Measurements from ENCODE around the gene SLC1A7.

DNA sequence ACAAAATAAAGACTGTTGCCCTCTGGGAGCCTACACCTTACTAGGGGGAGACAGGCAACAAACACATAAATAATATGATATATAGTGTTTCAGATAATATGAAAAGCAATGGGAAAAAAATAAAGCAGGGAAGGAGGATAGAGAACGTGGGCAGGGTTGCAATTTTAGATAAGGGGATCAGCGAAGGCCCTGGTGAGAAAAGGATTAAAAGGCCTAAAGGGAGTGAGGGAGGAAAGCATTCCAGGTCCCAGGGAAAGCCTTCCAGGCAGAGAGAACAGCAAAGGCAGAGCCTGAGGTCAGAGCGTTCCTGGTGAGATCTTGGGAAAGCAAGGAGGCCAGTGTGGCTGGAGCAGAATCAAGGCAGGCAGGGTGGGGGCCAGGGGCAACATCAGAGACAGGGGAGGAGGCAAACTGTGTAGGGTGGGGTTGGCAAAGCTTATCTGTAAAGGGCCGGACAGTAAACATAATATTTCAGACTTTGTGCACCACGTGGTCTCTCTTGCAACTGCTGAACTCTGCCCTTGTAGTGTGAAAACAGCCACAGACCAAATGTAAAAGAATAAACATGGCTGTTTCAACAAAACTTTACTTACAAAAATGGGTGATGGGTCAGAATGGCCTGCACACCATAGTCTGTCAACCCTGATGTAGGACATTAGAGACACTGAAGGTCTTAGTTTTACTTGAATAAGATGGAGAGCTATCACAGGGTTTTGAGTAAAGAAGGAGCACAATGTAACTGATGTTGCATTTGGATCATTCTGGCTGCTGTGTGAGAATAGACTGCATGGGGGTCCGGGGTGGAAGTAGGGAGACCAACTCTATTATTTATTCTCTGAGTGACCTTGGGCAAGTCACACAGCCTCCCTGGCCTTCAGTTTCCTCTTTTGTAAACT is 40.9 kb upstream of the SLC1A7 start:
- TF ChIP-seq POLR2A (IDR thresholded peaks at IDR 0.05; ENCODE audit: low read depth, low read length) (no peak), TAF1 (IDR thresholded peaks at IDR 0.05; ENCODE audit: borderline replicate concordance, low read depth, low read length) (no peak), POLR2AphosphoS5 (IDR thresholded peaks at IDR 0.05; ENCODE audit: low read depth, low read length) (no peak)
